H1 (cell line): Measurements from ENCODE around the gene PAGE2B. TPM values are rescaled to one million over a fixed set of nuclear protein-coding genes. Genes with fewer than 3 reads are reported as not detected.

Experiments used
- CTCF ChIA-PET: fragments of 300-600 bp; sonication (Branson Sonifier 250); formaldehyde crosslinking; loops from one replicate; lab custom pipeline; 2021; ENCODE audit not compliant: partially characterized antibody; lab: Charles Lee
- POLR2A ChIA-PET: fragments of 300-600 bp; sonication (Branson Sonifier 250); formaldehyde crosslinking; loops from one replicate; lab custom pipeline; 2021; ENCODE audit warnings: inconsistent platforms; ENCODE audit not compliant: partially characterized antibody; lab: Charles Lee
- DNase-seq, 2 experiments: peaks; one replicate each; pipeline versions ENCODE4 v3.0.0 to v3.0.0-alpha.2; 2010 to 2022; ENCODE audit warnings: low spot score in 2 of 2, low read depth in 1 of 2, mixed read lengths in 1 of 2
- FAIRE-seq: peaks from 2 replicates; lab custom pipeline; 2011; peaks lifted over from hg19 to GRCh38; lab: Jason Lieb, UNC
- H2AFZ ChIP-seq: 2 replicates; pipeline ENCODE4 v1.8.1; 2012; ENCODE audit warnings: low read length, inconsistent platforms
- H2AK5ac ChIP-seq: 2 replicates; pipeline ENCODE4 v1.6.1; 2013; ENCODE audit warnings: low read depth, low read length
- H2BK120ac ChIP-seq: replicated peaks from 2 replicates; pipeline ENCODE3; 2013; ENCODE audit warnings: low read depth, low read length, inconsistent platforms
- H2BK12ac ChIP-seq: 2 replicates; pipeline ENCODE4 v1.6.1; 2013; ENCODE audit warnings: low read depth, low read length
- H2BK15ac ChIP-seq: 2 replicates; pipeline ENCODE4 v1.6.1; 2013; ENCODE audit warnings: low read length
- H2BK20ac ChIP-seq: 2 replicates; pipeline ENCODE4 v1.6.1; 2013; ENCODE audit warnings: low read length
- H2BK5ac ChIP-seq: 2 replicates; pipeline ENCODE4 v1.6.1; 2013; ENCODE audit warnings: low read depth, low read length
- H3K14ac ChIP-seq: 2 replicates; pipeline ENCODE4 v1.6.1; 2013; ENCODE audit warnings: inconsistent platforms; ENCODE audit not compliant: insufficient read length
- H3K18ac ChIP-seq: 2 replicates; pipeline ENCODE4 v1.6.1; 2013; ENCODE audit warnings: low read length; ENCODE audit errors: extremely low read depth
- H3K23ac ChIP-seq: 2 replicates; pipeline ENCODE4 v1.6.1; 2013; ENCODE audit warnings: inconsistent platforms; ENCODE audit not compliant: insufficient read length
- H3K23me2 ChIP-seq: 2 replicates; pipeline ENCODE4 v1.6.1; 2013; ENCODE audit warnings: low read depth, low read length
- H3K27ac ChIP-seq: 2 replicates; pipeline ENCODE4 v1.6.1; 2011; ENCODE audit warnings: low read depth, low read length, inconsistent platforms
- H3K27me3 ChIP-seq, 4 experiments: replicated peaks in 1 of 4; 1 replicate in 1 of 4; 2 replicates in 3 of 4; pipeline versions ENCODE4 v1.6.1 to v1.8.1; 2011 to 2013; ENCODE audit warnings: low read length in 3 of 4, mild to moderate bottlenecking in 3 of 4, inconsistent platforms in 2 of 4, mixed read lengths in 2 of 4, moderate library complexity in 1 of 4; ENCODE audit not compliant: control insufficient read depth in 3 of 4, insufficient read depth in 3 of 4; ENCODE audit errors: extremely low read depth in 1 of 4
- H3K36me3 ChIP-seq, 4 experiments: 2 replicates each; pipeline versions ENCODE4 v1.6.1 to v1.8.1; 2011 to 2013; ENCODE audit warnings: mild to moderate bottlenecking in 4 of 4, low read length in 3 of 4, moderate library complexity in 2 of 4, control low read depth in 1 of 4, inconsistent platforms in 1 of 4; ENCODE audit not compliant: insufficient read depth in 4 of 4, control insufficient read depth in 2 of 4
- H3K4ac ChIP-seq: replicated peaks from 2 replicates; pipeline ENCODE3; 2013; ENCODE audit warnings: low read length, low read depth, mixed read lengths, inconsistent platforms; ENCODE audit not compliant: insufficient read length
- H3K4me1 ChIP-seq, 4 experiments: replicated peaks in 1 of 4; 1 replicate in 1 of 4; 2 replicates in 3 of 4; pipeline versions ENCODE4 v1.6.1 to v1.8.1; 2011 to 2013; ENCODE audit warnings: low read length in 3 of 4, inconsistent platforms in 2 of 4, mixed read lengths in 1 of 4; ENCODE audit not compliant: insufficient read depth in 4 of 4, control insufficient read depth in 3 of 4
- H3K4me2 ChIP-seq, 2 experiments: 2 replicates each; pipeline versions ENCODE4 v1.6.1 to v1.8.1; 2011 to 2013; ENCODE audit warnings: low read depth in 2 of 2, low read length in 2 of 2, control low read depth in 1 of 2, inconsistent platforms in 1 of 2, mild to moderate bottlenecking in 1 of 2; ENCODE audit not compliant: insufficient read depth in 1 of 2
- H3K4me3 ChIP-seq, 4 experiments: fragments of 200-600, 300-600 bp in 1 of 4; sonication (generic), shearing (Covaris generic), sonication (Bioruptor Twin) in 1 of 4; 2 replicates each; pipeline versions ENCODE4 v1.5.1 to v1.8.1; 2011 to 2016; ENCODE audit warnings: low read length in 4 of 4, low read depth in 3 of 4, control low read depth in 2 of 4, inconsistent platforms in 2 of 4, mild to moderate bottlenecking in 2 of 4, mixed read lengths in 1 of 4, moderate library complexity in 1 of 4; ENCODE audit not compliant: insufficient read depth in 2 of 4; ENCODE audit errors: extremely low read depth in 1 of 4
- H3K56ac ChIP-seq: replicated peaks from 2 replicates; pipeline ENCODE3; 2013; ENCODE audit warnings: low read depth, mild to moderate bottlenecking, mixed read lengths, low read length, inconsistent platforms; ENCODE audit not compliant: insufficient read length
- H3K79me1 ChIP-seq: 2 replicates; pipeline ENCODE4 v1.6.1; 2013; ENCODE audit warnings: low read depth, low read length, control low read depth
- H3K79me2 ChIP-seq, 2 experiments: 2 replicates each; pipeline versions ENCODE4 v1.6.1 to v1.8.1; 2012 to 2013; ENCODE audit warnings: low read length in 2 of 2, mild to moderate bottlenecking in 2 of 2, inconsistent platforms in 1 of 2; ENCODE audit not compliant: insufficient read depth in 2 of 2, control insufficient read depth in 1 of 2
- H3K9ac ChIP-seq, 4 experiments: replicated peaks in 1 of 4; 1 replicate in 1 of 4; 2 replicates in 3 of 4; pipeline versions ENCODE4 v1.6.1 to v1.8.1; 2011 to 2013; ENCODE audit warnings: low read depth in 3 of 4, low read length in 3 of 4, control low read depth in 2 of 4, mild to moderate bottlenecking in 2 of 4, moderate library complexity in 2 of 4, inconsistent platforms in 1 of 4; ENCODE audit errors: extremely low read depth in 1 of 4
- H3K9me3 ChIP-seq, 2 experiments: 2 replicates each; pipeline versions ENCODE4 v1.6.1 to v1.8.1; 2012 to 2013; ENCODE audit warnings: mild to moderate bottlenecking in 2 of 2, moderate library complexity in 2 of 2, control low read depth in 1 of 2, inconsistent platforms in 1 of 2, low read depth in 1 of 2, low read length in 1 of 2, mixed read lengths in 1 of 2; ENCODE audit not compliant: insufficient read depth in 2 of 2
- H4K20me1 ChIP-seq, 2 experiments: replicated peaks in 1 of 2; 2 replicates each; pipeline versions ENCODE3 to v1.8.1; 2011 to 2013; ENCODE audit warnings: inconsistent platforms in 2 of 2, low read length in 2 of 2, mild to moderate bottlenecking in 1 of 2; ENCODE audit not compliant: insufficient read depth in 2 of 2, control insufficient read depth in 1 of 2
- H4K5ac ChIP-seq: 2 replicates; pipeline ENCODE4 v1.6.1; 2013; ENCODE audit warnings: low read length, low read depth, mixed read lengths, inconsistent platforms; ENCODE audit not compliant: insufficient read length
- H4K8ac ChIP-seq: 2 replicates; pipeline ENCODE4 v1.8.0; 2013; ENCODE audit warnings: mild to moderate bottlenecking, moderate library complexity, low read length, inconsistent platforms; ENCODE audit not compliant: insufficient read depth; ENCODE audit errors: extremely low read depth
- H4K91ac ChIP-seq: replicated peaks from 2 replicates; pipeline ENCODE3; 2013; ENCODE audit warnings: low read length, mixed read lengths, inconsistent platforms; ENCODE audit not compliant: insufficient read length
- CEBPB ChIP-seq: IDR thresholded peaks from 2 replicates; pipeline ENCODE4 v1.6.1; 2012; ENCODE audit warnings: low read depth, low read length
- CREB1 ChIP-seq: IDR thresholded peaks from 2 replicates; pipeline ENCODE4 v1.6.1; 2012; ENCODE audit warnings: inconsistent platforms
- KDM1A ChIP-seq: fragments of 200-600, 300-600 bp; sonication (generic); IDR thresholded peaks from 2 replicates; pipeline ENCODE4 v1.7.1; 2016; ENCODE audit warnings: mild to moderate bottlenecking, low read length, borderline replicate concordance
- PHF8 ChIP-seq: fragments of 200-600 bp; sonication (generic); conservative IDR thresholded peaks from 2 replicates; pipeline ENCODE4 v1.7.1; 2012; ENCODE audit warnings: low read depth, mild to moderate bottlenecking, inconsistent platforms, low read length, moderate library complexity
- polyA plus RNA-seq, 7 experiments: library from polyadenylated mRNA; depleted of rRNA in 3 of 7; stranded (reverse) in 5 of 7; unstranded in 2 of 7; fragments of >200 nt in 5 of 7; fragments of 200-250 nt in 2 of 7; gene quantifications; 1 replicate in 5 of 7; 2 replicates in 1 of 7; 4 replicates in 1 of 7; pipeline versions ENCODE4 v1.2.1 to v1.2.3, GENCODE V29; 2011 to 2013; ENCODE audit warnings: missing spikeins in 2 of 7, mixed read lengths in 2 of 7
- total RNA-seq: library from RNA; stranded (reverse); fragmentation: NEBNext Ultra II Directional; extraction: Animal tissue kit (Norgen Biotek cat#: 25700); gene quantifications from 2 replicates; pipeline ENCODE4 v1.2.1, GENCODE V29; 2021

The PAGE2B gene
- total and polyA plus RNA-seq, 2 of the 8 experiments (the other 6 are each of a cell fraction or from before 2014, with no cell fraction given) = not detected

- Histone ChIP-seq H3K4me1 (peaks cover 0 to 3% (median 0%) of the 10 kb centered on the region in 4 experiments; a peak in 1 of 7 replicates), H2AFZ (no peak overlapping the region), H3K14ac (no peak overlapping the region), H3K27ac (no peak overlapping the region), H4K8ac (no peak overlapping the region), H3K23me2 (no peaks in the 10 kb centered on the region)
- POLR2A ChIA-PET = interaction anchor here (1.0 kb wide), 1 partner anchor 218 kb away, joined by 3 read pairs; no protein-coding TSS in a partner anchor
- TF ChIP-seq PHF8 (no peak), CEBPB (no peak), KDM1A (no peak), CREB1 (no peak)
- TF ChIP-seq, all 59 proteins: peak for 0
- Histone ChIP-seq H3K4me3 (no peak overlapping the region), H3K18ac (no peak overlapping the region), H3K27me3 (no peaks in the 10 kb centered on the region), H3K4ac (no peak overlapping the region), H3K23ac (no peak overlapping the region), H3K9me3 (no peaks in the 10 kb centered on the region), H3K79me2 (no peaks in the 10 kb centered on the region), H2BK20ac (no peak overlapping the region), H4K91ac (no peak overlapping the region), H4K5ac (no peak overlapping the region), H3K9ac (no peak overlapping the region), H4K20me1 (no peaks in the 10 kb centered on the region), H2AK5ac (no peak overlapping the region), H2BK5ac (no peak overlapping the region), H2BK15ac (no peak overlapping the region), H2BK12ac (no peak overlapping the region), H3K79me1 (no peaks in the 10 kb centered on the region), H2BK120ac (no peak overlapping the region), H3K4me2 (no peak overlapping the region), H3K56ac (no peak overlapping the region), H3K36me3 (no peaks in the 10 kb centered on the region)
- FAIRE-seq (no peak), DNase-seq (no peak)
- CTCF ChIA-PET = interaction anchor here (0.6 kb wide), 1 partner anchor 1044 kb away, joined by 3 read pairs; no protein-coding TSS in a partner anchor
Measured at GRCh38 chrX:55028611-55029010, 46.2 kb upstream of the PAGE2B start.
